H4 (cell line): ENCODE data around the gene KRT84. TPM values are rescaled to one million over a fixed set of nuclear protein-coding genes. Genes with fewer than 3 reads are reported as not detected.

ENCODE experiments used
- DNase-seq: peaks from one replicate; pipeline ENCODE4 v3.0.0-alpha.2; 2015; ENCODE audit warnings: low spot score
- total RNA-seq: library from RNA; depleted of rRNA; stranded (reverse); fragments of >200 nt; shearing (Covaris generic); gene quantifications from 2 replicates; pipeline ENCODE4 v1.2.3, GENCODE V29; 2014; rRNA removed

The KRT84 gene
- total RNA-seq, 1 experiment from 2014 or later = not detected

DNA sequence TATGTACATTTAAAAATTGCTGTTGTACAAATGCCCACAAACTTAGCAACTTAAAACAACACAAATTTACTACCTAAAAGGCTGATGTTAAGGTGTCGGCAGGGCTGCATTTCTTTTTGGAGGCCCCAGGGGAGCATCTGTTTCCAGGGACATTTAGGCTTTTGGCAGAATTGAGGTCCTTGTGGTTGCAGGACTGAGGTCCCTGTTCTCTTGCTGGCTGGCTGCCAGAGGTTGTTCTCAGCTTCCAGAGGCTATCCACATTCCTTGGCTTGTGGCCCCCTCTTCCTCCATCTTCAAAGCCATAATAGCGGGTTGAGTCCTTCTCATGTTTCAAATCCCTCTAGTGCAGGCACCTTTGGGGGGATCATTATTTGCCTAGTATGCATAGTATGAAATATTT, 41.9 kb downstream of the KRT84 start:
- no peak for DNase-seq

DNA sequence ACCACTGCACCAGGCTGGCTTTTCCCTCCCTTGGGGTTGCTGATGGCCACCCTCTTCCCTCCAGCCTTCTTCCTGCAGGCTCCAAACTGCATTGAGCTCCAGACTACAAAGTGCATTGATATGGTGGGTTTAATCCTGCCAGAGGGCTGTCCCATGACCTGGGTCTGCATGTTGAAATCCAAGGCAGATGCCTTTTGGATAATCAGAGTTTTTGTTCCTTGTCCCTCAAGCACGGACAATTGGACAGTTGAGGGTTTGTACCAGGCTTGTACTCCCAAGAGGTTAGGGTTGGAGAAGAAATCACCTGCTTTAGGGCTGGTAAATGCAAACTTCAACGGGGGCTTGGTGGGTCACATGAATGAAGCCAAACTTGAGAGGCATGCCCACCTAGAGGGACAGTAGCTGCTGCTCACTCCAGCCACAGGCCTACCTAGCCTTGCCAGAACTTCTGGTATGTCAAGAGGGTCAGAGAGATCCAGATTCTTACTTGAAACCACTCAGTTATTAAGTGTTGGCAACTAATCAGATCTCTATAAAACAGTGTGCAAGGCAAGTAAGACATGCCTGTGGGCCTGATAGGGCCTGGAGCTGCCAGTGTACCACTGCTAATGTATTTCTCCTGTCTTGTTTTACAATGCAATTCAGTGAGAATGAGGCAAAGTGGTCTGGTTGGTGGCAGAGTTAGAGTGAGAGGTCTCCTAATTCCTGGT, 42.5 kb downstream of the KRT84 start:
- DNase-seq = no peak

DNA sequence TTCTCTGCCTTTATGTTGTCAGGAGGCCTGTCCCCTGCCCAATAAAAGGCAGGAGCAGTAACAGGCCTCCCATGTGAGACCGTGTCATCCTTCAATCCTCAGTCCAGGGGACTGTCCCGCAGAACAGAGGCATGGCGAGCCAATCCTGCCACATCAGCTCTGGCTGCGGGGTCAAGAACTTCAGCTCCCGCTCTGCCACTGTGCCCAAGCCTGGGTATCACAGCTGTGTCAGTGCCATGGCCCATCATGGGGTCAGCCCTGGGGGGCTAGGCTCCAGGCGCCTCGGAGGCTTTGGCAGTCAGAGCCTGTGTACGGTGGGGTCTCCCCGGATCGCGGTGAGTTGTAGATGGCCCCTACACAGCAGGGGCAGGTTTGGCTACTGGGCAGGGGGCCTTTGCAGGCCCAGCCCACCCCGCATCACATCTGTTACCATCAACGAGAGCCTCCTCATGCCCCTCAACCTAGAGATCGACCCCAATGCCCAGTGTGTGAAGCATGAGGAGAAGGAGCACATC, 44.3 kb downstream of the KRT84 start:
- DNase-seq = no peak

- DNase-seq = no peak
Observed at GRCh38 chr12:52338241-52338960, 47.1 kb downstream of the KRT84 start.

DNA sequence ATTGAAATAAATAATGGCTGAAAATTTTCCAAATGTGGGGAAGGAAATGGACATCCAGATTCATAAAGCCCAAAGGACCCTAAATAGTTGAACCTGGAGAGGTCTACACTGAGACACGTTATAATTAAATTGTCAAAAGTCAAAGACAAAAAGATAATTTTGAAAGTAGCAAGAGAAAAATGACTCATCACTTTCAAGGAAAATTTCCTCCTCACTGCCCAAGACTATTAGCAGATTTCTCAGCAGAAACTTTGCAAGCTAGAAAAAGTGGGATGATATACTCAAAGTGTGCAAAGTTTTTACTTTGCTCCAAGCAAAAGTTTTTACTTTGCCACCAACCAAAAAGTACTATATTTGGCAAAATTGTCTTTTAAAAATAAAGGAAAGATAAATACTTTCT, 48.4 kb downstream of the KRT84 start:
- DNase-seq = no peak

DNA sequence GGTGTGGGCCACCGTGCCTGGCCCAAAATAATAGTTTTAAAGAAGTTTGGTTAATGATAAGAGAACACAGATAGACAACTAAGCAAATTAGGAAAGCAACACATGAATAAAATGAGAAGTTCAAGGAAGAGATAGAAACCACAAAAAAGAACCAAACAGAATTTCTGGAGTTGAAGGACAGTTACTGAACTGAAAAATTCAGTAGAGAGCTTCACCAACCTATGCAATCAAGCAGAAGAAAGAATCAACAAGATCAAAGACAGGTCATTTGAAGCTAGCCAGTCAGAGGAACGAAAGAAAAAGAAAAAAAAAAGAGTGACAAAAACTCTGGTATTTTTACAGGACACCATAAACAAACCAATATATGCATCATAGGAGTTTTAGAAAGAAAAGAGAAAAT, 48.8 kb downstream of the KRT84 start:
- DNase-seq = no peak

DNA sequence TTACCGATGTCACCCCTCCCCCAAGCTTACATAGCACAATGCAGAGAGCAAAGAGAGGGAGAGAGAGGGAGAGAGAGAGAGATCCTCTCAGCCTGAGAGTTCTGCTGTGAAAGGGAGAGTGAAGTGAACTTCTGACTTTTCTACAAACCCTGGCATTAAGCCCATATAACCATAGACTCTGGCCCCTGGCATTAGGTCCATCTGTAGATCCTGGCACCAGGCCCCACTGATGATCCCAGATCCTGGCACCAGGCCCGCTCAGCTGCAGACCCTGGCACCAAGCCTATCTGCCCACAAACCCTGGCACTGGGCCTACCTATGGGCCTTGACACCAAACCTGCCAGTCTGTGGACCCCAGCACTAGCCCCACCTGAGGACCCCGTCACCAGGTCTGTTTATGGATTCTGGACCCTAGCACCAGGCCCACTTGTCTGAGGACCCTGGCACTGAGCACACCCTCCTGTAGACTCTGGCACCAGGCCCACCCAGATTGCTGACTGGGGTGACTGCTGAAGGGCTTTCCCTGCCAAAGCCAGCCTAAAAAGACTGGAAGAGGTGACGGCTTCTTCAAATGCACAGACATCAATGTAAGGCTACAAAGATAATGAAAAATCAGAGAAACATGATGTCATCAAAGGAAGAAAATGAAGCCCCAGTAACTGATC, 49.7 kb downstream of the KRT84 start:
- DNase-seq = no peak

- no peak for DNase-seq
Observed at GRCh38 chr12:52334185-52334584, 51.3 kb downstream of the KRT84 start.

- DNase-seq = no peak
Observed at GRCh38 chr12:52333321-52333720, 52.1 kb downstream of the KRT84 start.

DNA sequence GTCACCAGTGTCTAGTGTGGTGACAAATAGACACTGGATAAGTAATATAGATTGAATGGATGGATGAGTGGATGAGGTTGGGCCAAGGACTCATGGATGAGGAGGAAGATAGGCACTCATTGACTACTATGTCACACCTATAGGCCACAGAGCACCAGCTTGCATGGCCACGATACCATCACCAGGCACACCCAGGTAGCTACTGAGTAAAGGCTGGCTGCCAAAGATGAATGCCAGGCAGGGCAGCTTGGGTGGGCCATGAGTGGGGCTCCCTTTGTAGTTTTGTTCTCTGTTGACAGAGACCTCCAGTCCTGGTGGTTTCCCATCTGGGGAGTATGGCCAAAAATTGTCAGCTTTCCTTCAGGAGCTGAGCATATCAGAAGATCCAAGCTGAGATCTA, 53.1 kb downstream of the KRT84 start:
- DNase-seq = no peak

DNA sequence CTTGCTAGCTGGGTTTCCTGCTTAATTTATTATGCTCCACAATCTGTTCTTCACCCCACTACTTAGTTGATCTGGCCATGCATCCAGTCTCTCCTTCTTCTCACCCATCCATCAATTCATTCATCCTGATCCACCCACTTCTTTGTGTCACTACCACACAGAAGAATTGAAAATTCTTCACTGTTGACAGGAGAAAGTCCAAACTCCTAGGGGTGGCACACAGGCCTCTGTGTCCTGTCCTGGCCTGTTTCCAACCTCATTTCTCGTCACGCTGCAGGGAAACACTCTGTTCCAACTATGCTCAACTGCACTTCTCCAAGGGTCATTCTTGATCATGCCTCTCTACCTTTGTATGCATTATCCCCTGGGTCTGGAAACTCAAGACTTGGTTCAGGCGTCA, 53.6 kb downstream of the KRT84 start:
- DNase-seq = no peak

DNA sequence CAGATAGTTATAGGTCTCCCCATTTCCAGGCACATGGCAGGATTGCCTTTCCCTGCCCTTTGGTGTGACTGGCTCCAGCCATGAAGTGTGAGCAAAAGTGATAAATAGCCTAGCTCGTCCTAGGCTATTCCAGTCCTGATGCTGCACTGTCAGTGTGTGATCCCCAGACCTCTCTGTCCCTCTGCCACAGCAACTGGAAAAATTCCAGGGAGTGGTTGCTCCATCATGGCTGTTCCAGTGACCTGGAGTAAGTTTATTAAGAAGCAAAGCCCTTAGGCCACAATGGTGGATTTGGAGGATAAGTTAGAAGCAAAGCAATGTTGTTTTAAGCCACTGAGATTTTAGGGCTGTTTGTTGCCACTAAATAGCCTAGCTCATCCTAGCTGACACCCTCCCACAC, 54.4 kb downstream of the KRT84 start:
- no peak for DNase-seq

GRCh38 chr12:52327830-52328500, 57.5 kb downstream of the KRT84 start:
- no peak for DNase-seq

Other genes with a start within 250 kb of the KRT84 start
- gene KRT80, start 193.6 kb downstream of the KRT84 start, total RNA-seq = 4.7 and 6.9 TPM in 2 replicates
- 0.29 and 1.7 TPM in 2 replicates for gene KRT7, start 152.4 kb downstream of the KRT84 start, total RNA-seq
- gene KRT86, start 111.0 kb downstream of the KRT84 start, total RNA-seq = 0.31 and 0.93 TPM in 2 replicates
- gene KRT81, start 94.1 kb downstream of the KRT84 start, total RNA-seq = 5.7 and 10.8 TPM in 2 replicates
- gene KRT83, start 64.3 kb downstream of the KRT84 start, total RNA-seq = not detected in 2 replicates
- gene KRT85, start 18.2 kb downstream of the KRT84 start, total RNA-seq = not detected in 2 replicates
- gene KRT82, start 20.7 kb upstream of the KRT84 start, total RNA-seq = not detected in 2 replicates
- 0.12 TPM in 1 of 2 replicates, not detected in the other for gene KRT75, start 48.7 kb upstream of the KRT84 start, total RNA-seq
- not detected in 2 replicates for gene KRT6B, start 66.5 kb upstream of the KRT84 start, total RNA-seq
- gene KRT6C, start 88.2 kb upstream of the KRT84 start, total RNA-seq = not detected in 2 replicates
- not detected in 2 replicates for gene KRT6A, start 107.6 kb upstream of the KRT84 start, total RNA-seq
- not detected in 2 replicates for gene KRT5, start 134.7 kb upstream of the KRT84 start, total RNA-seq
- not detected in 2 replicates for gene KRT71, start 167.5 kb upstream of the KRT84 start, total RNA-seq
- not detected in 2 replicates for gene KRT74, start 188.2 kb upstream of the KRT84 start, total RNA-seq
- gene KRT72, start 215.8 kb upstream of the KRT84 start, total RNA-seq = not detected in 2 replicates
- not detected in 2 replicates for gene KRT73, start 232.9 kb upstream of the KRT84 start, total RNA-seq